Inferior parietal cortex (tissue), 1 donor: ENCODE measurements around the gene PLAAT4.
"Not testable (repeated sequence)": the region's sequence is repeated elsewhere in the genome, so short reads cannot be mapped to it uniquely, and the experiment has no call there.

ENCODE experiments used
- DNase-seq: peaks from one replicate; pipeline ENCODE4 v3.0.0-alpha.2; 2016; ENCODE audit errors: extremely low spot score

PLAAT4 gene

DNA sequence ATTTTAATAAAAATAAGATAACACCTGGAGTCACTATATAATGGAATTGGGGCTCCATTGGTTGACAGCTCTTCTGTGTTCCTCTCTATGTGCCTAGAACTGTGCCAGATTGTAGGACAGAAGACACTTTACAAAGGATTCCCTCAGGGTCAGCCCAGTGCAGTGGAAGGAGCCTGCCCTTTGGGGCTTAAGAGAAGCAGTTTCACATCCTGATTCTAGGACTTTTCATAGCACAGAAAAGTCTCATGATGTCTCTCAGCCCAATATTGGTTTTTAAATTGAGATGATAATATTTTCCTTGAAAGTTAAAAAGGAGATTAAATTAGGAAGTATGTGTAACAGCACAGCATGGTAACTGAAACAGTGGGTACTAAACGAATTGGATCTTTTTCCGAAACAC lies 7.1 kb downstream of the PLAAT4 start:
- DNase-seq: no peak

DNA sequence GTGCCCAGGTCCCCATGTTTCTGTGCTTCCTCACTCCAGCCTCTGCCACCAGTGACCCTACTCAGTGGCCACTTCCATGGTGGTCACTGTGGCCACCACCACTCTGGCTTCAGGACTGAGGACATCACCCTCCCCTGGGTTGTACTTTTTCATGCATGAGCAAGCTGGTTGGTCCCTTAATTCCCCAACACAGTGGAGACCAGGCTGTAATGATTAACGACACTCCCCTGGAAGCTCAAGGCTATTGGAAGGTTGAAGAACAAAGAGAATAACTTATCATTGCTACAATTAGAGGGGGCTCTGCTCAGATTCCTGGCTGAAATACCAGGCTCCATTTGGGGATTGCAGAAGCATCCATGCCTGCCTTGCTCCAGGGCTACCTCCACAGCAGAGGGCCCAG lies 10.5 kb downstream of the PLAAT4 start:
- no peak for DNase-seq

DNA sequence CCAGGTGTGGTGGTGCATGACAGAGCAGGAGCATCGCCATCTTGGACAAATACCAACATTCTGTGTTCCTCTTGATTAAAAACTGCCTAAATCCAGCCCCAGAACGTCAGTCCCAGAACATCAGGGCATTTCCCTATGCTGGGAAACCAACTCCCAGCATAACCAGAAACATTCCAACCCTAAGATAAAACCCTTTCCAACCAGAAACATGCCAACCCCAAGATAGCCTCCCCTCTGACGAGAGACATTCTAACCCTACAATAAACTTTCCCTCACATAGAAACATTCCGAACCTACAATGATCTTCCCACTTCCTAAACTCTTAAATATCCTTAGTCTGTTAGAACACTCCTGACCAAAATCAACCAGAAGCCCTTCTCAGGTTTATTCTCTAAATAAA lies 11.6 kb downstream of the PLAAT4 start:
- DNase-seq: no peak

DNA sequence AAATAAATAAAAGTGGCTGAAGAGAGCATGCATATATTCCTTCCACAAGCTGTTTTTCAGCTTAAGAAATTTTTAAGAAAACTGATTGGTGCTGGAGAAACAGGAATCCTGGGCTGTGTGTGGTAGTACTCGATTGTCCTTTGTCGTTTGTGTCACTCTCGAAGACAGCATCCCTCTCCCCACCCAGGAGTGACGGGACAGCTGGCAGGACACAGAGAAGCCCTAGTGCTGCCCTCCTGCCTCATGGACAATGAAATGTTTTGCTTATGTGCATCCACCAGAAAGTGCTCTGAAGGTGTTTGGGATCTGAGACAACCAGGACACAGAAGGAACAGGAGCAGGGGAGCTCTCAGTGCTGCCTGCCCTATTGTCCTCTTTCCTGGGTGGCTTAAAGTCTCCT lies 12.8 kb downstream of the PLAAT4 start:
- DNase-seq: no peak

DNA sequence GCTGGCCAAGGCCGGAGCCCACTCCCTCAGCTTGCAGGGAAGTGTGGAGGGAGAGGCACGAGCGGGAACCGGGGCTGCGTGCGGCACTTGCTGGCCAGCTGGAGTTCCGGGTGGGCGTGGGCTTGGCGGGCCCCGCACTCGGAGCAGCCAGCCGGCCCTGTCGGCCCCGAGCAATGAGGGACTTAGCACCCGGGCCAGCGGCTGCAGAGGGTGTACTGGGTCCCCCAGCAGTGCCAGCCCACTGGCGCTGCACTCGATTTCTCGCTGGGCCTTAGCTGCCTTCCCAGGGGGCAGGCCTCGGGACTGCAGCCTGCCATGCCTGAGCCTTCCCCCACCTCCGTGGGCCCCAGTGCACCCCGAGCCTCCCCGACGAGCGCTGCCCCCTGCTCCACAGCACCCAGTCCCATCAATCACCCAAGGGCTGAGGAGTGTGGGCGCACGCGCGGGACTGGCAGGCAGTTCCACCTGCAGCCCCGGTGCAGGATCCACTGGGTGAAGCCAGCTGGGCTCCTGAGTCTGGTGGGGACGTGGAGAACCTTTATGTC lies 13.6 kb downstream of the PLAAT4 start:
- not testable (repeated sequence) for DNase-seq

DNA sequence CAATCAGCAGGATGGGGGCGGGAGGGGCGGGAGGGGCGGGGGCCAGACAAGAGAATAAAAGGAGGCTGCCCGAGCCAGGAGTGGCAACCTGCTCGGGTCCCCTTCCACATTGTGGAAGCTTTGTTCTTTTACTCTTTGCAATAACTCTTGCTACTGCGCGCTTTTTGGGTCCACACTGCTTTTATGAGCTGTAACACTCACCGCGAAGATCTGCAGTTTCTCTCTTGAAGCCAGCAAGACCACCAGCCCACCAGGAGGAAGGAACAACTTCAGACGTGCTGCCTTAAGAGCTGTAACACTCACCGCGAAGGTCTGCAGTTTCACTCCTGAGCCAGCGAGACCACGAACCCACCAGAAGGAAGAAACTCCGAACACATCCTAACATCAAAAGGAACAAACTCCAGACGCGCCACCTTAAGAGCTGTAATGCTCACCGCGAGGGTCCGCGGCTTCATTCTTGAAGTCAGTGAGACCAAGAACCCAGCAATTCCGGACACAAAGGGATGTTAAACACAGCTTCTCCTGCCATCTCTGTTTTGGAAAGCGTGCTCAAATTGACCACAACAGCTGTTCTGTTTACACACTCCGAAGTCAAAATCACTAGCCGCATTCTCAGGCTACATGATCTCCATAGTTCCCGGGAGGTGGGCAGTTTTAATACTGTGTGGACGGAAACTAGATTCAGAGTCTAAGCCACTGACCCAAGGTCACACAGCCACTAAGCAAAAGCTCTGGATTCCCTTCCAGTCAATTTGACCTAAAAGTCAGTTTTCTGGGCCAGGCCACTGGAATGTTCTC lies 14.7 kb downstream of the PLAAT4 start:
- DNase-seq: no peak

DNA sequence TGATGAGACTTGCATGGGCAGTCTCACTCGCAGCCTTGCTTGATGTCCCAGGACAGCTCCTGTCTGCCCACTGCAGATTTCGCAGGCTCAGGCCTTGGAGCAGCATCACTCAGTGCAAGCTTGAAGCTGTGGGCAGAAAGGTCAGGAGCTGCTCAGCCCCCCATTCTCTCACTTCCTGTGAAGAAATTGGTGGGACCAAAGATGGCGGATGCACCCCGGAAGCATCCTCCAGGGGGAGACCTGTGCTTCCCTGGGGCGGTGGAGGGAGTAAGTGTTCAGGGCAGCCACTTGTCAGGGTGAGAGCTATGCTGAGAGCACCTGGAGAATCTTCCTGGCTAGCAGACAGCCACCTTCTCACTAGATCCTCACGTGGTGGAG lies 15.3 kb downstream of the PLAAT4 start:
- no peak for DNase-seq

DNA sequence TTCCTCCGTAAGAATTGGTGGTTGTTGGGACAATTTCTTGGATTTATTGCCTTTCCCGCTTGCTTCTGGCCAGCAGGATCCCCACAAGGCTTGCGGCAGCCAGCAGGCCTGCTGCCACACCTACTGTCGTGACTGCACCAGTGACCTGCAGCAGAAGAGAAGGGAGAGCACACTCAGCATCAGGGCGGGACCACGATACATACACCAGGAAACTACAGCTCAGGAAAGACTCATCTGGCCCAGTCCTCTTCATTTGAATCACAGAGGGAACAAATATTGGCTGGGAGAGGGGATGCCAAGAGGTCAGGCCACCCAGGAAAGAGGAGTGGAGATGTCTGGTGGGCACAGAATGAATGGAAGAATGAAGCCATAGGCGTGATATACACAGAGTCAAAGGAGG lies 16.3 kb downstream of the PLAAT4 start:
- no peak for DNase-seq

DNA sequence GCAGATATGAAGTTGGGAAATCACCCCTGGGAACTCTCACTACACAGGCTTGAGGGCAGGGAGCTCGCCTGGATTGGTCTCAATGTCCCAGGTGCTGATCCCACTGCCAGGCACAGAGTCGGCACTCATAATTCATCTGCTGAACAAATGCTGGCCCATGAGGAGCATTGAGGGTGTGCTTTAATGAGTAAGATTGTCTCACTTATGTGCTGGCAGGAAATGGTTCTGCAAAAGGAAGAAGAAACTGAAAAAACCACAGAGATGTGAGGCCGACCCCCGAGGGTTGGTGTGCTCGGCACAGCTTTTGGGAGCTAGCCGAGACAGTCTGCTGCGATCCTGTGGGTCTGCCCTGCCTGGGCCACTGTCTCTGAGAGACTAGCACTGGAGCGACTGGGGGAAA lies 17.2 kb downstream of the PLAAT4 start:
- no peak for DNase-seq

DNA sequence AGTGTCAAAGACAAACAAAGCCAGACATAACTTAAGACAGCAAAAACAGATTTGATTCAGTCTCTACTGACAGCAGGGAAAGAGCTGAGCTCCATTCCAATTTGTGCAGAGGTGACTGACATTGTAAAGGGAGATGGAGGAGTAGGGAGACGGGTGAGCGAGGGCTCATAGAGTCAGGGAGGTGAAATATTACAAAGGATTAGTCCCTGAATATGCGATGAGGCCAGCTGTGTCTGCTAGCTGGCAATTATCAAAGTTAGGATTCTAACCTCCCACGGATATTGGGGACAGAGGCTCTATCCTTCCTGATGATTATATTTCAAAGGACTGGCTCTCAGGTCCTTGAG lies 18.2 kb downstream of the PLAAT4 start:
- no peak for DNase-seq

DNA sequence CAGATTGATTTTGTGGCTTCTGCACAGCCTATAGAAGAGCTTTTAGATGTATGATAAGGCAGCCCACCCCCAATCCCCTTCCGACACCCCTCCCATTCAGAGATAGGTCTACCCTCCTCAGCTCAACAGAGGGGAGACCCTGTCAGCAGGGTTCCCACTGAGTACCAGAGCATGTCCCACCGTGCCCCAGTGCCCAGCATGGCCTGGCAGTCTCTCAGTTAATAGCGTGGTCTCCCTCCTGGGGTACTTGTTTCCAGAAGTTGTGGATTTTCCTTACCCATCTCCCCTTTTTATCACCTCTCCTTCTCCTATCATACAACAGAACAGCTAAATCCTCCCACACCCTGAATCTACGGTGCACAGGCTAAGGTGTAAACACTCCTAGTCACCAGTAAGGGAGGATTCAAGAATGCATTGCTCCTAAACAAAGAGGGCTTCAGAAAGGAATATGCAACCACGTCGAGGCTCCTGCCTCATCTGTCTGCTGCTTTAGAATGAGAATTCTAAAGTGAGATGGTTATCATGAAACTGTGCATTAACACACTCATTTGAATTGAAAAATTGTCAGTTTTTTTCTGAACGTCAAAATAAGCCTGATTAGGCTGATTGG lies 19.9 kb downstream of the PLAAT4 start:
- no peak for DNase-seq

DNA sequence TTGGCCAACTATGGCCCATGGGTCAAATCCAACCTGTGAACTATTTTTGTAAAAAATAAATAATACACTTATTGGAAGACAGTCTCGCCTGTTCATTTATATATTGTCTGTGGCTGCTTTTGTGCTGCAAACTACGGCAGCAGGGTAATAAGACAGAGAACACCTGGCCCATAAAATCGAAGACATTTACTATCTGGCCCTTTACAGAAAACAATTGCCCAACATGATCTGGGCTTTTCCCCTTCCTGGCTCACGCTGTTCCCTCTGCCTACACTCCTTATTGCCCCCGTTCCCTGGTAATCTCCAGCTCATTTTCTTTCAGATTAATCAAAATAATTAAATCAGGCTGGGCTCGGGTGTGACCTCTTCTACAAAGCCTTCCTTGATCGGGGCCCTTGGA lies 21.0 kb downstream of the PLAAT4 start:
- no peak for DNase-seq

DNA sequence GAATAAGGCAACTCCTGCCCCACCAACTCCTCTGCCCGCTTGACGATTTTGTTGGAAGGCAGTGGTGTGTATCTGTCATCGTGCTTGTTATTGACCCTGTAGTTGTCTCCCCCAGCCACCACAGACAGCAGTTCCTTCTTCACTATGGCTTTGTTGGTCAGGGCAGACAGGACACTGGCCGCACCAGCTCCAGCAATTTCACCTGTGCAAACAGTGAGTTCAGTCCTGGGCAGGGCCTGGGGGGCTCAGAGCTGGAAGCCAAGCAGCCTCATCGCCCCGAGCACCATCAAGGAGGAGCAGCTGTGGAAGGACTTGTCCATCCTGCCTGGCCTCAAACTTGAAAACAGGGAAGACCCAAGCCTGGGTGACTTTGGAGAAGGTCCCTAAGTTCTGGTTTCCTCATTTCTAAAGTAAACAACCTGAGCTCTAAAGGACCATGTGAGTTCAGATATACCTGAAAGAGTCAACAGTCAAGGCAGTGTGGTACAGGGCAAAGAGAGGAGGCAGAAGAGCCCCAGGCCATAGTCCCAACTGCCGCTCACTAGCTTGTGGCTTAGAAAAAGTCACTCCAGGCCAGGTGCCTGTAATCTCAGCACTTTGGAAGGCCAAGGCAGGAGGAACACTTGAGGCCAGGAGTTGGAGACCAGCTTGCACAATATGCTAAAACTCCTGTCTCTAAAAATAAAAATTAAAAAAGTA lies 22.0 kb downstream of the PLAAT4 start:
- DNase-seq: no peak

DNA sequence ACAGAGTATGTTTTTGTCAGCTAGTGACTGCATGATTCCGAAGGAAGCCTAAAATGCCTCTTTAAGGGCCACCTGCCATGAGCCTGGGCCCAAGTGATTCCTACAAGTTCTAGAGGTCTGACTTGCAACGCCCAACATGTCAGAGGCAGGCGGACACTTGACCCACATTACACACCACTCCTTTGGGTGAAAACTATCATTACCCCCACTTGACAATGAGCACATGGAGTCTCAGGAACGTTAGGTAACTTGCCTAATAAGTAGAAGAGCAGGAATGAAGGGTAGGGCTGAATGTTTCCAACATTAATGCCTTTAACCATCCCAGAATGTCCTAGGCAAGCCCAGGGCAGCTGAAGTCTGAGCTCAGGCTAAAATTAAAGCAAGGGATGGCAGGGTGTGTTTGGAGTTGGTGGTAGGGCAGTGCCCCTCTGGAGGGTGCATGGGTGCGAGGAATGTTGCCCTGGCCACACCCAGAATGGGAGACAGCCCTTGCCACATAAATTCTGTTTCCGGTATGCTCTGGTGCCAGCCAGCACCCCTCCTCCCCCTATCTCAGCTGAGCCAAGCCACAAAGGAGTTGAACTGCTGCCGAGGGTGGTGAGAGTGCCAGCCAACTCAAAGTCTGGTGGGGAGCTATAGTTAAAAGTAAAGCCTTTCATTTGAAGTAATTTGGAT lies 24.0 kb downstream of the PLAAT4 start:
- no peak for DNase-seq

DNA sequence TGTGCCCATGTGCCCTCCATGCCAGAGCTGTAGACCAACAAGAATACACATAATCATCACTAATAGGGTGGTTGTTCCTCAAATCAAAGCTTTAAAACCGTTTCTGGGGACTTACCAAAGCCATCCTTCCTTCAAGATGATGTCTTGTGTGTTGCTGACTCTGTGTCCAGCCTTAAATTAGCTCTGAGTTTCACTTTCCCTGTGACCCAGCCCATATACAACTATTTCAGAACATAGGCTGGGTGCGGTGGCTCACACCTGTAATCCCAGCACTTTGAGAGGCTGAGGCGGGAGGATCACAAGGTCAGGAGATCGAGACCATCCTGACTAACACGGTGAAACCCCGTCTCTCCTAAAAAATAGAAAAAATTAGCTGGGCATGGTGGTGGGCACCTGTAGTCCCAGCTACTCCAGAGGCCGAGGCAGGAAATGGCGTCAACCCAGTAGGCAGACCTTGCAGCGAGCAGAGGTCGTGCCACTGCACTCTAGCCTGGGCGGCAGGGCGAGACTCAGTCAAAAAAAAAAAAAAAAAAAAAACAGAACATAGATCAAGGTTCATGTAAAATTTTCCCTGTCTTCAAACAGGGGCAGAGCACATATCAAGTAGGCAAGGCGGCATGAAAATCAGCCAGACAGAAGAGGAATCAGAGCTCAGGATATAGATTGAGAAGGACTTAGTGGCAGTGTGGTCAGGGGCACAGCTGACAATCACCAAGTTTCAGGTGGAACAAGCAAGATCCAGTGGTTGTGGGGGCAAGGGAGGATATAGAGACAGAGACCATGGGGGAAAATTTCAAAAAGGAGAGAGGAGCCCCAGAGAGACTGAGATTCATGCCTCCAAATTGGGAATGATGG lies 26.8 kb downstream of the PLAAT4 start, which contains the start of gene PLAAT2:
TSS of gene PLAAT2 (minus strand) at position 179 of the 855 bp plus-strand sequence. CDS start at position 124, 55 bp downstream.
- no peak for DNase-seq

DNA sequence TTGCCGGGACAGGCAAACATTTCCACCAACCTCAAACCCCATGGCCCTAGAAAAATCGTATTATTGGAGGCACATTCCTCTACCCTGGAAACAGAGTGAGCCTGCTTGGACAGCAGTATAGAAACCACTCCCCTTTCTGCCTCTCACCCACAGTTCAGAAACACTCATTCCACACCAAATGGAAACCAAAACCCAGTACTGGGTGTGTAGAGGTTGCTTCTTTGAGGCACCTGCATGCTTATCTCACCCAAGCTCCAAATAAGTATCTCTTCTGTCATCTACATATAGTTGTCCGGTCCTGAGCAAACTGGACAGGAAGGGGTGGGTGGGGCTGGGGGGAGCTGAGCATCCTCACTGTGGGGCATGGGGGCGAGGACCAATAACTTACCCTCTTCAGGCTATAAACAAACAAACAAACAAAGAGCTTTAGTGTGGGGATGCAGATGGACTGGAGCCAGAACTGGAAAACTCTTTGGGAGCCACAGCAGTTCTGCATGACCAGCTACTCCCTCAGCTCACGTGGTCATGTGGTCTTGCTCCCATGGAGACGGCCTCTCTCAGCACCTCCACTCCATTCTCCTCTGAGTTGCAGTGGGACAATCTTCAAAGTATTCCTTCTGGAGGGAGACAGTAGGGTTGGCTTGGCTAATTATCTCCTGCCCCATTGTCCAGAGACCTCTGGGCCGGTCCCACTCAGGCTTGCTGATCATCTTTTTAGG lies 27.6 kb downstream of the PLAAT4 start:
- no peak for DNase-seq

DNA sequence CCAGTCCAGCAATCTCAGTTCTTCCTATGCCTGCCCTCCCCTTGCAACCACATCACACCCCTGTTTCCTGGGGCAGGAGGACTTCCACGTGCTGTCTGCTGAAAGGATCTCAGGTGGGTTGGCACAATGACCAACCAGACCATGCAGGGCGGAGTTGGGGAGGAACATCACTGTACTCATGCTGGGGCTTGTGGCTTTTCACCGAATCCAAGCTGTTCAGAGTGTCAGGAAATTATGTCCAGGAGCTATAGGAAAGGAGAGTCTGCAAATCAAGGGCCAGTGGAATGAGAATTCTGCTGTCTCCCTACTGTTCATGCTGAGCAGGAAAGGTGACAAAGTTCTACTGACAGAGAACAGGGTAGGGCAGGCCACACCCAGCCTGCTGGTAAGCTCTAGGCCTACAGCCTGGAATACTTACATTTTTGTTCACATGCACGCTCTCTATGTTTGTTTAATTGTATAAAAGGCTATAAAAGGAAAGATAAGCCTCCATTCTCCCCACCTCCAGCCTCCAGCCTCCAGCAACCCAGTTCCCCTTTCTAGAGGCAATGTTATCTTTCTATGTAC lies 28.3 kb downstream of the PLAAT4 start:
- no peak for DNase-seq

DNA sequence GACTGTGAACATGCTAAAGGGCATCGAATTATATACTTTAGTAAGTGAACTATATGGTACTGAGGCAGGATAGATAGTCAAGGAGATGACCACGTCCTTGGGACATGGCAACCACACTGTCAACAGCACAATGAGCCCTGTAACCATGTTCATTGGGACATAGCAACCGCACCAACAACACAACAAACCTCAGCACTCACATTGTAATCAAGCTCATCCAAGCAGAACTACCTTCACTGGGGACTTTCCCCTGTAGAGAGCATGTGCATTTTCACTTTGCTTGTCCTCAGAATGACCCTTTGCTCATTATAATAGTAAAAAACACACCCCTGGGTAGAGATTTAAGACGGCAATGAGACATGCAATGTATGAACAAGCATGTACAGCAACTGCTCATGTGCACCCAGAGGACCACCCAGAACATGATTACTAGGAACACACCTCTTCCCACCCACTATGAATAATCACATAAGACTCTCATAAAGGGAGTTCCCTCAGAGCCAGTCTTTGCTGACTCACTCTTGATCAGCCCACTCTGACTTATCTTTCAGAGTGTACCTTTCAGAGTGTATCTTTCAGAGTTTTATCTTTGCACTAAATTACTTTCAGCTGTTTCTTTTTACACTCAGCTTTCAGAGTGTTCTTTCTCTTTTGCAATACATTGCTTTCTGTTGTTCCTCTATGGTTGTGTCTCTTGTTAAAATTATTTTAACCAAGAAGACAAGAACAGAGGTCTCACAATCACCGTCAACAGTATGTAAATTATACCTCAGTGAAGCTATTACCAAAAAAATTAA lies 30.6 kb downstream of the PLAAT4 start:
- DNase-seq: no peak

DNA sequence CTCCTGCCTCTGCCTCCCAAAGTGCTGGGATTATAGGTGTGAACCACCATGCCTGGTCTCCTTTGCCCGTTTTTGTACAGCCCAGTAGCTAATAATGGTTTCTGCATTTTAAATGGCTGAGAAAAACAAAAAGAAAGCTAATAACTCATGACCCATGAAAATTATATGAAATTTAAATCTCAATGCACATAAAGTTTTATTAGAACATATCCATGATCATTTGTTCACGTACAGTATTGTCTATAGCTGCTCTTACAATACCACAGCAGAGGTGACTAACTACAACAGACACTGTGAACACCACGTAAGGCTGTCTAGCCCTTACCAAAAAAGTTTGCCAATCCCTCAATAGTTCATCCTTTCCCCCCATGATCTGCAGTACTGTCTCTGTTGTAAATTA lies 33.0 kb downstream of the PLAAT4 start:
- DNase-seq: no peak
